ENCODE data around the gene DCUN1D4.
"Not testable (repeated sequence)": the region's sequence is repeated elsewhere in the genome, so short reads cannot be mapped to it uniquely, and the experiment has no call there.

Gene DCUN1D4

DNA sequence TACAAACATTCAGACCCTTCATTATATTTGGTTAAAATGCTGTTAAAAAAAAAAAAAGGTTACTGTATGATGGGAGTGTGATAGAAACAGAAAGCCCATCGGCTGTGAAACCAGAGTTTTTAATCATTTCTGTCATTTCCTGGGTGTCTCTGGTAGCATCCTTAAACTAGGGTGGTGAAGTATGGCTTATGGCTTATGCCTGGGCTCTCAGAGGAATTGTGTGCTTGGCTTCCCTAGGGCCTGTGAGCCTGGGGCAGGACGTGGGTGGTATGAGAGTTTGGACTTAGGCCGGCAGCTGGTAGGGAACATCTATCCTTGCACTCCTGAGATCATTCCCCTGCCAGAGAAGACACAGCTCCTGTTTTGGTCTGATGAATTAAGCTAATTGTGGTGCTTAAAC is 52.2 kb downstream of the DCUN1D4 start:
- peak; percentile 16 for DNase-seq

DNA sequence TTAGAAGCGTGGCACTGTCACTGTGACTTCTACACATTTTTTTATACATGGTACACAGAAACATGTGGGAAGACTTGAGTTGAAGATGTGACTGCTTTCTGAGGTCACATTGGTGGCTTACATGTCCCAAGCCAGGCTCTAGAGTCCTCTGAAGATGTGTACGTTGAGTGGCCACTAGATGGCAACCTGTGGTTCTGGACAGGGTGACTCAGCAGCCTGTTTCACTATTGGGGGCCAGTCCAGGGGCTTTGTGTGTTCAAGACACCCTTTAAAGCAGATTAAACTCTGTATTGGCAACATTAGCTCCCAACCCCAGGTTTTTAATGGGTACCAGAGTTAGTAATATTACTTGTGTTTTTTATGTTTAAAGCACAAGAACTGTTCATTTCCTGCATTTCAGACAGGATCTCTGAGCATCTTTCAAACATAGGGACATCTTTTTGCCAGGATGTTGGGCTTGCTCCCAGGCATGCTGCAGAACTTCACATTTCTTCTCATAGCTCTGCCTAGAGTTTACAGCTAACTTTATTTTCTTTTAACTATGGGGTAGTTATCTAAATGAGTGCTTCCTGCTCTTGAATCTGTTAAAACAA is 53.0 kb downstream of the DCUN1D4 start:
- peak; percentile 65 for DNase-seq

DNA sequence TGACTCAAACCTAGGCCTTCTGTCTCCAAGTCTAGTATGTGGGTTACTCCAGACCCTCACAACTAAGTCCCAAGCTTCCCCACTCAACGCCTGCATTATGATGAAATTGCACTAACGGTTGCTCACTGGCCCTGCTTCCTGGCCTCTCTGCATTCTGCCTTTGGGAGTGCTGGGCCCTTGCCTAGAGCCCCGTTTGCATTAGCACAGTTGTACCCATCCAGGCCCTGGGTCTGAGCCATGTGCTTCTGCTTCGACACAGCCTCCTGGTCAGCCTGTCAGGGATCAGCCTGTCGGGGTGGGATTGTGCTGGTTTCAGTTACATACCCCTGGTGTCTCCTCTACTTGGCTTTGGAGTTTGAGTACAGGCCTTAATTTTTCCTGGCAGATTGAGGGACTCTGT is 58.4 kb downstream of the DCUN1D4 start:
- no peak for DNase-seq

DNA sequence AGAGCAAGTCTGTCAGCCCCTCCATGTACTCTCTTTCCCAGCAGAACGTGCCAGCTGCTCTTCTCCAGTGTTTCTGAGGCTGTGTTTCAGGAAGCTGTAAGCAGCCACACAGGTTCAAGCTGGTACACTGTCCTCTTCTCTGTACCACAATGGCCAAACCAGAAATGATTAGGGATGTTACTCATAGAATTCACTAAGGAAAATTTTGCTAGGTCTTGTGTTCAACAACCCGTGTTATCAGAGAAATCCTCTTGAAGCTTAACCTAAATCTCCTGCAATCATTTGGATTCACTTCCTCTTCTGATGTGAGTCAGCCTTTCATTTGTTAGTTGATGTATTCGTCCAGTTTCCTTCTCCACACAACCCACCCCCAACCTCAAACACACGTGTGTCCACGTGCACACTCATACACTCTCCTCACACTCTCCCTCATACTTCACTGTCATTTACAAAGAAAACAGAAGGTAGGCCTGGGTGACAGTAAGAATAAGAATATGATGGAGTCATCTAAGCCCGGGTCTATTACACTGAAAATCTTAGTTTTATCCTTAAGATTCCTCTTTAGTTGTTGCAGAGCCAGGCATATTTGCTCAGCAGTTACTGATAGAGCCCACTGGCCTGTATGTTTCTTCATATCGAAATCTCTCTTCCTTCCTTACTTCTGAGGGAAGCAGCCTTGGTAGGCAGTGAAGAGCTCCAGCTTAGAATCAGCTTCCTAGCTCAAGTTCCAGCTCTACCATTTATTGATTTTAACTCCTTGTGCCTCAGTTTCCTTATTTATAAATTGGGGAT is 63.4 kb downstream of the DCUN1D4 start:
- DNase-seq = no peak

DNA sequence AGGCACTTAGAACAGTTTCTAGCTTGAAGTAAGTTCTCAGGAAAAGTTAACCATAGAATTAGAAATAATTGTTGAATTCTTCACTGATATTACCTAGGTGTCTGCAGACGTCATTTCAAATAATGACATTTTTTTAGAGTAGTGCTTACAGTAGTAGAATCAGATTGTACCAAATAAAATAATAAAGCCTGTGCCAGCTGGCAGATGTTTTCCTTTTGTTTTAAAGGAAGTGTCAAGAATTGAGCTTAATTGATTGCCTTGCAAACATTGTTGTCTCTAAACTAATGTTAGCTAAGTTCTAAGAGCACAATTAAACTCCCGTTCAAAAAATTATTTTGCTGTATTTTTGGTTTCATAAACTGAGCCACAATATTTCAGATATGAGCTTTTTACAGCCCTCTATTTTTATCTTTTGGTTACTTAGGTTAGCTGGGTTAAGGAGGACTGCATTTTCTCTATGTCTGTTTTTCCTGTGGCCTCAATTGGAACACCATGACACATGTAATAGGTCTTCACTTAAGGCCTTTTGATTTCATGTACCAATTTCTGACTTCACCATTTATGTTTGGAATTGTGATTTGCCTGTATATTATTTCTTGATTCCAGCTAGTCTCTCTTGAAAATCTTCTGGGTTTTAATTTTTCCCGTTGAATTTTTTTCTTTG is 64.2 kb downstream of the DCUN1D4 start:
- DNase-seq = no peak

DNA sequence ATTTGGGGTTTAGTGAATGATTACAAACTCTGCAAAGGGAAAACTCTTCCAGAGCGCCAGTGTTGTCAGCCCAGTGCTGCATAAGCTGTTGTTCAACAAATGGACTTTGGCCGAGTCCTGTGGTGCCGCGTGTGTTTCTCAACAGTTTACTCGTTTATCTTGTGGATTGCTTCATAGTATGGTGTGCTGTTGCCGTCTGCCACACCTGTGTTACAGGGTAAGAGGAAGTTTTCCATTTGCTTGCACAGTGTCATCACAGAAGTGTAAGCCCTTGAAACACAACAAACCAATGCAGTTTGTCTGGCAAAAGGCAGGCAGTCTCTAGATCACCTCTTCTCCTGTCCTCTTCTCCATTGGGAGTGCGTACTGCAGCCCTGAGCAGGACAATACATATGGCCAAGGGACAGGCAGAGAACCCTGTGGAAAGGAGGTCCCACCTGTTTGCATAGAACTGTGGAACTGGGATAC is 66.3 kb downstream of the DCUN1D4 start:
- DNase-seq = no peak

DNA sequence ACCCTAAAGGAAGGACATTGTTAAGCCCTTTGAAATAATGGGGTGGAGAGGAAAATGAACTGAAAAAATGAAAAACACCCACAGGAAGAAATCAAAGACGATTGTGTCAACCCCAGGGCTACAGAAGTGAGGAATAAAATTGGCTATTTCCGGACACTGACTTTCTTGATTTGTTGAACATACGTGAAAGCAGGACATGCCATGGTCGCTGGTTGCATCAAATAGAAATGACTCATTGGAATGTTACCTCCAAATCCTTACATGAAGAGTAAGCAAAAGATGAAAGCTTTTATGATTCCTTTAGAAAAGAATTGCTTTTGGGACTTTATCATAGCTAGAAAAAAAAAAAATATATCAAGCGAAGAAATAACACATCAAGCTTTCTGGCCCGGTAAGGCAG is 75.3 kb downstream of the DCUN1D4 start:
- peak; percentile 10 for DNase-seq

DNA sequence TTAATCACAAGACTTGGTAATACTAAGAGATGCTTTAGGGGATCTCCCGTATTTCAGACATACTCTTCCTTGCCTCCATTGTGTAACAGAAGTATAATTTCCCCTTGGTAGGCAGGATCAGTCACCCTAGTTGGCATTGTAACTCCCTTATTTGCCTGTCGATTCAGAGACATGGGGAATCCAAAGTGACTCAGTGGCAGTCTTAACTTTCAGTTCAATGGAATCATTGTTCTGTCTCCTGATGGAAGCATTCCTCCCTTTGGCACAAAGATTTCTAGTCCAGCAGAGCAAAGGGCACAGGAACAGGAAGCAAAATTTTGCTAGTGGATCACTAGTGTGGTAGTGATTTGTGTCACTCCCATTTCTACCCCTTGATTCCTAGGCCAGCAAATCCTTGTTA is 80.4 kb downstream of the DCUN1D4 start:
- DNase-seq = no peak

DNA sequence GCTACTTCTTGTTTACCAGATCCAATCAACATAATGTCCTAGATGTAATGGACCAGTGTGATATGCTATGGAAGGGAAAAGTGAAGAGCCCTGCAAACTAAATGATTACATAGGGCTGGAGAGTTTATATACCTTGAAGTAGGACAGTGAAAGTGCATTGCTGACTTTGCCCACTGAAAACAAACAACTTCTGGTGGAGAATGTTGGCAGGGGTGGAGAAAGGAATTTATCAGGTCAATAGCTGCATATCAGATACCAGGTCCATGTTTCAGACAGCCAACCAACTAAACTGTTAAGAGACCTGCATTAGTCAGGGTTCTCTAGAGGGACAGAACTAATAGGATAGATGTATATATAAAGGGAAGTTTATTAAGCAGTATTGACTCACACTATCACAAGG is 82.4 kb downstream of the DCUN1D4 start:
- DNase-seq = no peak

DNA sequence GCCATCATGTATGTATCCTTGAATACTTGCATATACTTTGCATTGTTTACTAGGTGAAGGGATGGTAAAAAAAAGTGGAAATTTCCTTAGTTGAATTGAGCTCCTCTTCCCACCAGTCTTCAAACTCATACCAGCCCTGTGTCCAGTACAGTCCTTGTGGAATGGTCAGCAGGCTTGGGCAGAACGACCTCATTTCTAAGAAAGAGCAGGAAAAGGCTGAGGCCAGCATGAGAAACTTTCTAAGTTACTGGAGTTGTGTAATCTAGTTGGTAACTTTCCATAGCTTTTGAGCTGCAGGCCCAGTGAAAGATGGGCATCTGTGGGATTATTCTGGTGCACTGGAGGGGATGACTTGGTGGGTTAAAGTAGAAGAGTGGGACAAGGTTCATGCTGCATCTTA is 87.6 kb downstream of the DCUN1D4 start:
- DNase-seq = no peak

DNA sequence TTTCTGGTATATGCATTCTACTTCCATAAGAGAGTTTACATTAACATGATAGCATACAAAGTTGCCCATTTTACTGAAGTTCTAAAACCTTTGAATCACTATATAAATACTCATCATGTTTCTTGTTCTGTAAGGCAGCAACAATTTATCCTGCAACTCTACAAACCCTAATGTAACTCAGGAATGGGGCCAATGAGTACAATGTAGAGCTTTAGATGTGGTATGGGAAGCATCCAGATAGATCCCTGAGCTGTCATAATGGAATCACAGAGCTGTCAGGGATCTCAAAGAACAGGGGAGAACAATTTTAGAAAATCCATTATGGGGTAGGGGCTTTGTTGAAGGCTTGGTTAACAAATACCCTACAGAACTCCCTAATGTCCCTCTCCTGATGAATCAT is 88.5 kb downstream of the DCUN1D4 start:
- no peak for DNase-seq

DNA sequence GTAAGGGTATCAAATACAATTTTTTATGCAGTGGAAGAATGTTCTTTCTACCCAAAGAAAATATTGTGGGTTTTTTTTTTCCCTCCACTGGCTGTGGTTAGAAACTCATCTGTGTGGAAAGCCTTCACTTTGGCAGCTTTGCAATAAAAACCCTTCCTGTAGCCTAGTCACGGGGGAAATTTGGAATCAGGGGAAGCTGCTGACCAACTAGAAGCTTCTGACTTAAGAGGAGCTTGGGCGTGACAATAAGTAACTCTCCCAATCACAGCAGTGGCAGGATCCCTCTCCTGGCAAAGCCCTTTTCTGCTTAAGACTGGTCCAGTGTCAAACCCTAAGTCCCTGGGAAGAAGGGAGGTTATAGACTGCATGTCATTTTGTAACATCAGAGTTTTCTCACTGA is 89.3 kb downstream of the DCUN1D4 start:
- peak; percentile 6 for DNase-seq

DNA sequence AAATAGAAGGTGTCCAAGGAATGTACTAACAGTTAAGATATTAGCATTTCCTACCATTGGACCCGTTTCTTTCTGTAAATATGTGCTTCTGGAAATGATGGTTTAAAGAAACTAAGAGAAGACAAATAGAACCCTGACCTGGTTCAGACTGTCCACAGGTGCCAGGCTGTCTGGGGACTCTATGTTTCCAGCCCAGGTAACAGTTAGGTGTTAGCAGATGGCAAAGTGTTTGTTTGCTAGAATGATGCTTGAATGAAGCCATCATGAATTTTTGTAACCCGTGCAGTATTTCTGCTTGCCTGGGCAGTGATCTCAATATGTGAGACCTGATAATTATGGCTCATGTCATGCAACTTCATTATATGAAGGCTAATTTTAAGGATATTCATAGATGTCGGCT is 89.7 kb downstream of the DCUN1D4 start:
- DNase-seq = no peak

DNA sequence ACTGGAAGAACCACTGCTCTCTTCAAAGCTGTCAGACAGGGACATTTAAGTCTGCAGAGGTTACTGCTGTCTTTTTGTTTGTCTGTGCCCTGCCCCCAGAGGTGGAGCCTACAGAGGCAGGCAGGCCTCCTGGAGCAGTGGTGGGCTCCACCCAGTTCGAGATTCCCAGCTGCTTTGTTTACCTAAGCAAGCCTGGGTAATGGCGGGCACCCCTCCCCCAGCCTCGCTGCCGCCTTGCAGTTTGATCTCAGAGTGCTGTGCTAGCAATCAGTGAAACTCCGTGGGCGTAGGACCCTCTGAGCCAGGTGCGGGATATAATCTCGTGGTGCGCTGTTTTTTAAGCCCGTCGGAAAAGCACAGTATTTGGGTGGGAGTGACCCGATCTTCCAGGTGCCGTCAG is 97.5 kb downstream of the DCUN1D4 start:
- not testable (repeated sequence) for DNase-seq

DNA sequence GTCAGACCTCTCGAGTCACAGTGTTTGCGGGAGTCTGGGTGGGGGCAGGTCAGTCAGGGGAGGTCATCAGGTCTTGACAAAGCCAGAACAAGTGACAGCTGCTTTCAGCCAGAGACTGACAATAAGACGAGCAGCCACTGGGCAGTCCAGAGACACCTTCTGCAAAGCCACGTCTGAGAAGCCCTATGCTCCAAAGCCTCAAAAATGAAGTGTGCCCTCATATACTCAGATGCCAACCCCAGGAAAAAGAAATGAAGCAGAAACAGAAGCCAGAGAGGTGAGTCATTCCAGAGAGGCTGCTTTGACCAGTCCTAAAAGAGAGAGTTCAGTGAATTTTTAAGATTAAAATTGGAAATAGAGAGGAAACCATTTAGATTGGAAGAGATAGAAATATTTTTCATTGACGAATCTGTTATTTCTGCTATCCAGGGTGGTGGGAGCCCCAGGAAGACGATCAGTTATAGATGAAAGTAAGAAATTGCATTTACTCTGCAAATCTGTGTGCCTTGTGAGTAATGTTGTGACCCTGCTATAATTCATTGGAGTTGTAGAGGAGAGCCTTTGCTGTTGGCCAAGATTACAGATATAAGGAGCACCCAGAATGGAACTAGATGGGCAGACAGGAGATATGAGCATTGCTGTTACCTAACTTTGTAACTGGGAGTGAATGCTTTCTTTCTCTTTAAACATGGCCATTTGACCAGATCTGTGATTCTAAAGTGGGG is 99.3 kb downstream of the DCUN1D4 start:
- peak; percentile 38 for DNase-seq

DNA sequence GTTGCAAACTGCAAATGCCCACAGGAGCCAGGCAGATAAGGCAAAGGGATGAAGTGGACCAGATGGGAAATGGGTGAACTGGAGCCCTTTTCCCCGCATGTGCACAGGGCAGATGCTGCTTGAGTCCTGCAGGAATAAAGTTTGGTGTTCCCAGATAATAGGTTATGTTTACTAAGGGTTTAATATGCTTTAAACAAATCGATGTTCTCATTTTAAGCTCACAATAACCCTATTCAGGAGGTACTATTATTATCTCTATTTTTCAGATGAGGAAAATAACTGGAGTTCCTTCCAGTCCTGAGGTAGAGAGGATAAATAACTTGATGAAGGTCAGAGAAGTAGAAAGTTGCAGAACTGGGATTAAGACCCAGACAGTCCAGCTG is 99.9 kb downstream of the DCUN1D4 start:
- DNase-seq = no peak

DNA sequence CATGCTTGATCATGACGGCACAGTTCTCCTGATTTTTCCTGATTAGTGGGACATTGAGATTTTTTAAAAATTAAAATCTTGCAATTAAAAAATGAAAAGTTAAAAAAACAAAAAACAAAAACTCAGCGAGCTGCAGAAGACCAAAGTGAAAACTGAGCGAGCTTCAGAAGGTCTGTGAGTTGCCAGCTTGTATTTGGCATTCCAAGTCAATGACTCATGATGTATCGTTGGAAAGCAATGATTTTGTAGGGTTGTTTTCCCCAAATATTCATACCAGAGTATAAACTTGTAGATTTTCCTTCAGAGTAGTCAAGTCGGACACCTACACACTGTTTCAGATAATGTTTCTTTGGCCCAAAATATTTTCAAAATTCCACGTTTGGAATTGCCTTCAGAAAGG is 100.3 kb downstream of the DCUN1D4 start:
- DNase-seq = peak; percentile 52

DNA sequence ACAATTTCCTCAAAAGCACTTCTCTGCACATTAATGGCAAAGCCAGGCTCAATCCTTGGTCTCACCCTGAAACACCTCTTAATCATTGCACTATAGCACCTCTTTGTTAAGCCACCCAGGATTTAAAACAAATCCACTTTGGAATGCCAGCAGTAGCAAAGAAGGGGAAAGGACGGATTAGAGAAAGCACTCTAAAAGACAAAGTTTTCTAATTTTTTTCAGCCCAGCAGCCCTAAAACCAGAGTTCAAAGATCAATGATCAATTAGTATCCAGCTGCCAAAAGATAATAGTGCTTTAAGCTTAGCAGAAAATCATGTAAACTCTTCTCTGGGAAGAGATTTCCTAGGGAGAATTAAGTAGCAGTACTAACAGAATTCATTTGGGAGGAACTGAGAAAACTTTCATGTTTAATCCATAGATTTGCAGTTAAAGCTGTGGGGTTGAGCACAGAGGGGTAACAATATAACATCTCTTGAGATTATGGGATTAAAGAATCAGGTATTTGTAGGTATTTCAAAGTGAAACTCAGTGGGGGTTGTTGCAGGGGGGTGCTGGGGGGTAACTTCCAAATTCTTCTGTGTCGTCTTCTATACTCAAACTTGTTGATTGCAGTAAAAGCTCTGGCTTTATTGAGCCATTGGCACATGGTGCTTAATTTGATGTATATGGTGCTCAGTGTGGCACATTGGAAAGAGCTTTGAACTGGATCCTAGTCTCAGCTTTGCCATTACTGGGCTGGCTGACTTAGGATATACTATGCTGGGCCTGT is 115.4 kb downstream of the DCUN1D4 start:
- no peak for DNase-seq

DNA sequence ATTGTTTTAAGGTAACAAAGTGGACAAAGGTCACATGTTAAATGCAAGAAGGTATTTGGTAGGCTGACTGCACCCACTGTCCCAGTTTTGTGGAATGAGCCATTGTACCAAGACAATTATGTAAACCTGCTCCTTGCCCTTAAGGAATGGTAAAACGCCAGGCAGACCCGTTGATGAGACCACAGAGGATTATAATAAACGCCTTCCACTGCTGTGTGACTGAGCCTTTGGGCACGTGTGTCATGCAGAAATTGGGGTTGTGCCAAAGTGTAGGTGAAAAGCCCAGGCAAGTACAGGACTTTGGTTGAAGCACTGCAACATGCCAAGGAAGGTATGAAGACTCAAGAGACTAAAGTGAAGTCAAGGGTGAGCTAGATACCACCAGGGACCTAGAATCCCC is 117.5 kb downstream of the DCUN1D4 start:
- DNase-seq = no peak

DNA sequence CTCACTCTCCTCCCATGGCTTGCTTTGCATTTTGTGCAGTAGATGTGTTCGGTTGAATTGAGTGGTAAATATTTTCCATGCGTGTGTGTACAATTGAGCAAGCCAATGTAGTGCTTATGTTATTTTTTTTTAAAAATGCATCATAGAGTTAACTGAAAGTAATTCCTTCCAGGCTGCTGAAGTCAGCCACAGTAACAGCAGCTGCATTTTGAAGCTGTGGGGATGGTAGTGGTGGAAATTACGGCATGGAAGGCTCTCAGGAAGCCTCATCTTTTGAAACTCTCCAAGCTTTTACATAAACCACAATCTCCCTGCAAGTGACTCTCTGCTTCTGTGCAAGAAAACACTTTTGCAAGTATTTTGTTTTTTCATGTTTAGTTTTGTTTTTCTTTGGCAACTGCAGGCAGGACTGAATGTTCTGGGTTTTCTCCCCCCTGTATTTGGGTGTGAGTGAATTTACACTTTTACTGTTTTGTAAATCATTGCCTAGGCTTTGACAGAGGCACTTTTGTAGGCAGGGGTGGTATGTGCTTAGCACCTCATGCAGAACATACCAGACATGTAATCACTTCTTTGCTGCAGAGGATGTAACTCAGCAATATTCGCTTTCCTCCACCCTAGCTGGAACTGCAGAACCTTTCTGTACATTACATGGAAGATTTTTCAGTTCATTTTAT is 121.0 kb downstream of the DCUN1D4 start:
- DNase-seq = no peak

DNA sequence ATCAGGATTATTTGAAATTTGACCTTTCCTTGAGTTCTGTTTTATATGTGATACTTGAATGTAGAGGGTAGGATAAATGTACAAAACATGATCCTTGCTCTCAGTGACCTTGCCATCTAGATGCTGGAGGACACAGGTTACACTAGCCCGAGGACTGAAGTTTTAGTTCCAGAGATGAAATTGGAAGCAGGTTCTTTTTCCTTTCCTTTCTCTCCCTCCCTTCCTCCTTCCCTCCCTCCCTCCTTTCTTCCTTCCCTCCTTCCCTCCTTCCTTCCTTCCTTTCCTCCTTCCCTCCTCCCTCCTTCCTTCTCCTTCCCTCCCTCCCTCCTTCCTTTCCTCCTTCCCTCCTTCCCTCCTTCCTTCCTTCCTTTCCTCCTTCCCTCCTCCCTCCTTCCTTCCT is 122.9 kb downstream of the DCUN1D4 start:
- DNase-seq = no peak
